Activated CD4-positive, alpha-beta memory T cell treated with anti-CD3 and anti-CD28 coated beads for 36 hours (primary cell): ENCODE results near the gene TMEM235. TPM values are rescaled to one million over a fixed set of nuclear protein-coding genes. Genes with fewer than 3 reads are reported as not detected.

Experiments used
- CTCF ChIA-PET: fragments of 350-600 bp; sonication (Branson Sonifier 250); formaldehyde crosslinking; loops from one replicate; lab custom pipeline; 2021; ENCODE audit warnings: antibody characterized with exemption, inconsistent platforms; lab: Charles Lee
- POLR2A ChIA-PET: fragments of 350-600 bp; sonication (Branson Sonifier 250); formaldehyde crosslinking; loops from one replicate; lab custom pipeline; 2021; ENCODE audit warnings: antibody characterized with exemption; lab: Charles Lee
- DNase-seq: peaks from one replicate; pipeline ENCODE4 v3.0.0-alpha.2; 2020
- H3K27ac Mint-ChIP-seq: one replicate; pipeline ENCODE4 v1.8.0; 2021; ENCODE audit warnings: mixed read lengths
- H3K27me3 Mint-ChIP-seq: one replicate; pipeline ENCODE4 v1.8.0; 2021; ENCODE audit warnings: mixed read lengths
- H3K36me3 Mint-ChIP-seq: one replicate; pipeline ENCODE4 v1.8.0; 2021; ENCODE audit warnings: mixed read lengths
- H3K4me1 Mint-ChIP-seq: one replicate; pipeline ENCODE4 v1.8.0; 2021; ENCODE audit warnings: low read depth, mixed read lengths
- H3K4me3 Mint-ChIP-seq: one replicate; pipeline ENCODE4 v1.8.0; 2021; ENCODE audit warnings: mild to moderate bottlenecking, mixed read lengths
- H3K9me3 Mint-ChIP-seq: one replicate; pipeline ENCODE4 v1.8.0; 2021; ENCODE audit warnings: mixed read lengths
- intact Hi-C: fragments of 100-400 bp; cut with micrococcal nuclease; formaldehyde crosslinking; loops from one replicate; pipeline ENCODE4 v1.15.1; 2023
- total RNA-seq, 2 experiments: library from RNA; stranded (reverse); gene quantifications; one replicate each; pipeline ENCODE4 v1.2.3, GENCODE V29; 2021

TMEM235 gene
- total RNA-seq, 2 experiments from 2014 or later, result not detected

GRCh38 chr17:78289004-78289403, 57.6 kb downstream of the TMEM235 start:
- POLR2A ChIA-PET, result no interaction called here
- H3K4me1 Mint-ChIP-seq, result peaks cover 2% of the 10 kb centered on the region
- intact Hi-C loops, result loop anchor here (1.0 kb wide), 1 partner anchor 71 kb away; the partner anchor contains the start of gene SOCS3
- H3K27ac Mint-ChIP-seq, result no peak overlapping the region
- H3K4me3 Mint-ChIP-seq, result no peak overlapping the region
- H3K36me3 Mint-ChIP-seq, result no peaks in the 10 kb centered on the region
- no peaks in the 10 kb centered on the region for H3K27me3 Mint-ChIP-seq
- no peaks in the 10 kb centered on the region for H3K9me3 Mint-ChIP-seq
- no peak for DNase-seq
- CTCF ChIA-PET, result interaction anchor here (0.6 to 3.5 kb wide), 17 partner anchors 12 to 142 kb away, joined by 3 to 32 read pairs (median 4); no protein-coding TSS in a partner anchor

GRCh38 chr17:78289802-78290363, 58.5 kb downstream of the TMEM235 start:
- no peaks in the 10 kb centered on the region for H3K36me3 Mint-ChIP-seq
- peak; percentile 84 for DNase-seq
- H3K4me3 Mint-ChIP-seq, result no peak overlapping the region
- no peaks in the 10 kb centered on the region for H3K9me3 Mint-ChIP-seq
- no peak overlapping the region for H3K27ac Mint-ChIP-seq
- ChIA-PET POLR2A (interaction anchor here (1.4 kb wide), 1 partner anchor 70 kb away, joined by 3 read pairs; the partner anchor contains the start of gene SOCS3), CTCF (interaction anchor here (0.6 to 3.5 kb wide), 17 partner anchors 11 to 141 kb away, joined by 3 to 32 read pairs (median 4); no protein-coding TSS in a partner anchor)
- H3K27me3 Mint-ChIP-seq, result no peaks in the 10 kb centered on the region
- H3K4me1 Mint-ChIP-seq, result peaks cover 2% of the 10 kb centered on the region
- intact Hi-C loops, result loop anchor here (1.0 to 5.0 kb wide), 4 partner anchors 38 to 70 kb away; partner anchors contain the start of gene SOCS3

Other genes starting within 250 kb of the TMEM235 start
- 100 to 1,000 TPM; 157 to 162 TPM for gene TMC6, start 102.9 kb upstream of the TMEM235 start, total RNA-seq
- 100 to 1,000 TPM; 134 to 140 TPM for gene TMC8, start 100.9 kb upstream of the TMEM235 start, total RNA-seq
- gene C17orf99, start 85.2 kb upstream of the TMEM235 start, total RNA-seq, result not detected
- gene SYNGR2, start 63.0 kb upstream of the TMEM235 start, total RNA-seq, result 10 to 100 TPM; 79.2 to 87.7 TPM
- 100 to 1,000 TPM; 188 to 193 TPM for gene TK1, start 44.6 kb upstream of the TMEM235 start, total RNA-seq
- 10 to 100 TPM; 16.8 to 19.0 TPM for gene AFMID, start 44.3 kb upstream of the TMEM235 start, total RNA-seq
- gene BIRC5, start 17.4 kb upstream of the TMEM235 start, total RNA-seq, result 10 to 100 TPM; 87.4 to 95.4 TPM
- 100 to 1,000 TPM; 162 to 167 TPM for gene SOCS3, start 128.4 kb downstream of the TMEM235 start, total RNA-seq
- 10 to 100 TPM; 75.8 to 78.1 TPM for gene PGS1, start 147.0 kb downstream of the TMEM235 start, total RNA-seq